ENCODE data around the gene GALE. TPM values are rescaled to one million over a fixed set of nuclear protein-coding genes. Genes with fewer than 3 reads are reported as not detected.

The GALE gene
- total and polyA plus RNA-seq, 8 donors, result 13.3 to 68.0 (median 19.1) TPM

GRCh38 chr1:23756676-23757075 lies 43.9 kb downstream of the GALE start:
- TF ChIP-seq CTCF (IDR thresholded peaks at IDR 0.05), result no peak
- H3K4me1 ChIP-seq, result no peaks in the 10 kb centered on the region
- intact Hi-C loops (cut with DNase I), result no loop called here
- no peak overlapping the region for H3K4me3 ChIP-seq
- DNase-seq (no peak), ATAC-seq (peak; percentile 23)
- no peak overlapping the region for H3K27ac ChIP-seq
- H3K27me3 ChIP-seq, result no peaks in the 10 kb centered on the region
- peaks cover 6 to 100% of the 10 kb centered on the region in 2 donors for H3K36me3 ChIP-seq
- no peaks in the 10 kb centered on the region for H3K9me3 ChIP-seq

GRCh38 chr1:23752909-23753308 lies 47.6 kb downstream of the GALE start:
- Histone ChIP-seq H3K4me3 (no peak overlapping the region), H3K27ac (no peak overlapping the region), H3K9me3 (no peaks in the 10 kb centered on the region), H3K36me3 (peaks cover 6 to 86% of the 10 kb centered on the region in 2 donors), H3K27me3 (no peaks in the 10 kb centered on the region), H3K4me1 (peaks cover 0 to 7% of the 10 kb centered on the region in 2 donors)
- DNase-seq, result no peak
- no peak for ATAC-seq
- TF ChIP-seq CTCF (IDR thresholded peaks at IDR 0.05), result no peak
- intact Hi-C loops (cut with DNase I), result no loop called here

- Histone ChIP-seq H3K4me1 (peaks cover 0 to 17% of the 10 kb centered on the region in 2 donors), H3K4me3 (no peak overlapping the region), H3K27me3 (no peaks in the 10 kb centered on the region), H3K9me3 (no peaks in the 10 kb centered on the region), H3K36me3 (peaks cover 5 to 75% of the 10 kb centered on the region in 2 donors), H3K27ac (no peak overlapping the region)
- TF ChIP-seq CTCF (IDR thresholded peaks at IDR 0.05), result no peak
- ATAC-seq, result no peak
- intact Hi-C loops (cut with DNase I), result no loop called here
- DNase-seq, result no peak
These were observed 48.7 kb downstream of the GALE start for GRCh38 chr1:23751815-23752200.

- Histone ChIP-seq H3K4me1 (peaks cover 0 to 22% of the 10 kb centered on the region in 2 donors), H3K4me3 (no peak overlapping the region), H3K27me3 (no peaks in the 10 kb centered on the region), H3K9me3 (no peaks in the 10 kb centered on the region), H3K36me3 (peaks cover 0 to 71% of the 10 kb centered on the region in 2 donors), H3K27ac (no peak overlapping the region)
- ATAC-seq (peak; percentile 86), DNase-seq (peak in 1 of 4 donors; percentile 54)
- TF ChIP-seq CTCF (IDR thresholded peaks at IDR 0.05), result peak; percentile 45 to 68
- intact Hi-C loops (cut with DNase I), result no loop called here
These were observed 49.3 kb downstream of the GALE start for GRCh38 chr1:23751050-23751814.

GRCh38 chr1:23748016-23748415 lies 52.5 kb downstream of the GALE start:
- no peak for ATAC-seq
- intact Hi-C loops (cut with DNase I), result no loop called here
- DNase-seq, result no peak
- Histone ChIP-seq H3K27ac (no peak overlapping the region), H3K27me3 (no peaks in the 10 kb centered on the region), H3K4me3 (no peak overlapping the region), H3K9me3 (no peaks in the 10 kb centered on the region), H3K36me3 (peaks cover 0 to 45% of the 10 kb centered on the region in 2 donors), H3K4me1 (peaks cover 0 to 43% of the 10 kb centered on the region in 2 donors)
- TF ChIP-seq CTCF (IDR thresholded peaks at IDR 0.05), result no peak

Other genes starting within 250 kb of the GALE start
- gene ID3, start 241.3 kb downstream of the GALE start, total RNA-seq, result 100 to 1,000 TPM; 125 to 129 TPM
- gene ID3, start 241.3 kb downstream of the GALE start, polyA plus RNA-seq (ENCODE audit: insufficient read length in 6 of 6), result 100 to 1,000 TPM; 135 to 261 (median 191) TPM
- gene RPL11, start 108.9 kb downstream of the GALE start, total RNA-seq, result 100 to 1,000 TPM; 761 to 849 TPM
- gene RPL11, start 108.9 kb downstream of the GALE start, polyA plus RNA-seq (ENCODE audit: insufficient read length in 6 of 6), result 1,000 to 10,000 TPM; 2,625 to 3,171 (median 2,838) TPM
- gene ELOA, start 57.3 kb downstream of the GALE start, total RNA-seq, result 10 to 100 TPM; 48.6 to 50.3 TPM
- 10 to 100 TPM; 41.4 to 49.6 (median 43.9) TPM for gene ELOA, start 57.3 kb downstream of the GALE start, polyA plus RNA-seq (ENCODE audit: insufficient read length in 6 of 6)
- gene PITHD1, start 22.3 kb downstream of the GALE start, total RNA-seq, result 10 to 100 TPM; 50.3 to 63.8 TPM
- 10 to 100 TPM; 48.0 to 71.0 (median 58.4) TPM for gene PITHD1, start 22.3 kb downstream of the GALE start, polyA plus RNA-seq (ENCODE audit: insufficient read length in 6 of 6)
- gene LYPLA2, start 9.6 kb downstream of the GALE start, total RNA-seq, result 10 to 100 TPM; 64.2 to 65.8 TPM
- gene LYPLA2, start 9.6 kb downstream of the GALE start, polyA plus RNA-seq (ENCODE audit: insufficient read length in 6 of 6), result 10 to 100 TPM; 36.9 to 49.0 (median 46.3) TPM
- 10 to 100 TPM; 34.1 to 51.3 TPM for gene HMGCL, start 24.7 kb upstream of the GALE start, total RNA-seq
- 10 to 100 TPM; 32.3 to 37.1 (median 34.8) TPM for gene HMGCL, start 24.7 kb upstream of the GALE start, polyA plus RNA-seq (ENCODE audit: insufficient read length in 6 of 6)
- gene FUCA1, start 67.5 kb upstream of the GALE start, total RNA-seq, result 10 to 100 TPM; 45.3 to 61.3 TPM
- 10 to 100 TPM; 20.4 to 26.7 (median 24.0) TPM for gene FUCA1, start 67.5 kb upstream of the GALE start, polyA plus RNA-seq (ENCODE audit: insufficient read length in 6 of 6)
- under 1 TPM; 0.05 to 0.06 TPM for gene CNR2, start 112.6 kb upstream of the GALE start, total RNA-seq
- gene CNR2, start 112.6 kb upstream of the GALE start, polyA plus RNA-seq (ENCODE audit: insufficient read length in 6 of 6), result under 1 TPM; 0.11 to 0.27 (median 0.15) TPM
- 100 to 1,000 TPM in 1 of 2 donors, 10 to 100 TPM in 1; 79.0 to 105 TPM for gene PNRC2, start 159.1 kb upstream of the GALE start, total RNA-seq
- gene PNRC2, start 159.1 kb upstream of the GALE start, polyA plus RNA-seq (ENCODE audit: insufficient read length in 6 of 6), result 100 to 1,000 TPM; 217 to 266 (median 245) TPM
- 100 to 1,000 TPM in 1 of 2 donors, 10 to 100 TPM in 1; 84.9 to 102 TPM for gene SRSF10, start 179.6 kb upstream of the GALE start, total RNA-seq
- gene SRSF10, start 179.6 kb upstream of the GALE start, polyA plus RNA-seq (ENCODE audit: insufficient read length in 6 of 6), result 100 to 1,000 TPM; 239 to 296 (median 262) TPM